Right lobe of liver (tissue), 6 donors: ENCODE measurements around the gene OSBPL2. TPM values are rescaled to one million over a fixed set of nuclear protein-coding genes. Genes with fewer than 3 reads are reported as not detected.

Experiments used
- ATAC-seq, 4 donors: fragments of 200-7000 bp; cut with Tn5 transposase; one replicate each; pipeline ENCODE4 v1.9.1; 2020; ENCODE audit warnings: mild to moderate bottlenecking in 4 of 4, moderate library complexity in 4 of 4
- DNase-seq, 3 donors: peaks; one replicate each; pipeline ENCODE4 v3.0.0-alpha.2; 2020
- H3K27ac ChIP-seq, 3 donors: fragments of 200-600 bp; one replicate each; pipeline ENCODE4 v1.8.0; 2022
- H3K27me3 ChIP-seq, 2 donors: fragments of 200-600 bp; one replicate each; pipeline ENCODE4 v1.8.0; 2022
- H3K36me3 ChIP-seq, 4 donors: fragments of 200-600 bp; sonication (generic) in 1 of 4; one replicate each; pipeline versions ENCODE4 v1.5.1 to v1.8.0; 2017 to 2022; ENCODE audit warnings: control low read depth in 1 of 4
- H3K4me1 ChIP-seq, 4 donors: fragments of 200-600 bp; sonication (generic) in 1 of 4; one replicate each; pipeline versions ENCODE4 v1.5.1 to v1.8.0; 2017 to 2022; ENCODE audit warnings: control low read depth in 1 of 4
- H3K4me3 ChIP-seq, 3 donors: fragments of 200-600 bp; one replicate each; pipeline ENCODE4 v1.8.0; 2022
- H3K9me3 ChIP-seq, 4 donors: fragments of 200-600 bp; sonication (generic) in 1 of 4; one replicate each; pipeline versions ENCODE4 v1.5.1 to v1.8.0; 2017 to 2022; ENCODE audit warnings: control low read depth in 1 of 4
- CTCF ChIP-seq, 4 donors: fragments of 200-600 bp in 3 of 4; fragments of 450-650 bp in 1 of 4; IDR thresholded peaks; one replicate each; pipeline versions ENCODE4 v1.5.1 to v1.8.0; 2016 to 2022; ENCODE audit warnings: antibody characterized with exemption in 4 of 4, mild to moderate bottlenecking in 2 of 4
- POLR2A ChIP-seq: fragments of 450-650 bp; IDR thresholded peaks from one replicate; pipeline ENCODE4 v1.6.1; 2017; ENCODE audit warnings: antibody characterized with exemption, mild to moderate bottlenecking
- WGBS: methylation state at CpG from one replicate; pipeline ENCODE4 v1.1.6; 2018; ENCODE audit warnings: low coverage, low lambda C conversion rate; ENCODE audit not compliant: insufficient coverage; ENCODE audit errors: missing lambda C conversion rate; 5-methylcytosine and 5-hydroxymethylcytosine counted together
- intact Hi-C, 2 donors: fragments of 100-400 bp; cut with DNase I; formaldehyde crosslinking; loops; one replicate each; pipeline versions ENCODE4 v1.11.2 to v1.14.1; 2022
- total RNA-seq, 6 experiments: library from RNA; depleted of rRNA in 2 of 6; stranded (reverse); fragments of >200 nt in 2 of 6; fragmentation: NEBNext Ultra II Directional in 3 of 6; extraction: Animal tissue kit (Norgen Biotek cat#: 25700) in 3 of 6; gene quantifications; one replicate each; pipeline versions ENCODE4 v1.1.0 to v1.2.4, GENCODE V29; 2016 to 2023
- donor health status: DM: no; HTN: yes; CAD: no.
- donor health status: DM: no; HTN: no; CAD: no.
- donor health status: DM: no; HTN: no; CAD: no.
- donor health status: DM: no; HTN: yes; CAD: no.
- donor health status: DM: no; HTN: yes; CAD: no.

Gene OSBPL2
- total RNA-seq, 6 experiments from 2014 or later = 15.6 to 27.8 (median 21.2) TPM

- 84% methylated on average over 6 of the region's 7 CpGs for WGBS
- Histone ChIP-seq H3K36me3 (no peaks in the 10 kb centered on the region), H3K27ac (no peak overlapping the region), H3K9me3 (no peaks in the 10 kb centered on the region), H3K4me1 (no peaks in the 10 kb centered on the region), H3K4me3 (no peak overlapping the region), H3K27me3 (no peaks in the 10 kb centered on the region)
- no peak for ATAC-seq
- intact Hi-C loops = no loop called here
- TF ChIP-seq POLR2A (no peak), CTCF (IDR thresholded peaks at IDR 0.05) (no peak)
- DNase-seq = no peak
Measured at GRCh38 chr20:62228982-62229545, 9.3 kb upstream of the OSBPL2 start.

- 72% methylated on average over 4 of the region's 4 CpGs for WGBS
- Histone ChIP-seq H3K4me1 (no peaks in the 10 kb centered on the region), H3K9me3 (no peaks in the 10 kb centered on the region), H3K4me3 (no peak overlapping the region), H3K27ac (no peak overlapping the region), H3K36me3 (no peaks in the 10 kb centered on the region), H3K27me3 (no peaks in the 10 kb centered on the region)
- TF ChIP-seq POLR2A = no peak
- no peak for TF ChIP-seq CTCF (IDR thresholded peaks at IDR 0.05)
- intact Hi-C loops = no loop called here
- ATAC-seq (no peak), DNase-seq (no peak)
Measured at GRCh38 chr20:62229667-62230066, 8.7 kb upstream of the OSBPL2 start.

GRCh38 chr20:62230276-62230675 is 8.0 kb upstream of the OSBPL2 start:
- WGBS = 81% methylated on average over 2 of the region's 2 CpGs
- no peak for DNase-seq

GRCh38 chr20:62230696-62231095 is 7.6 kb upstream of the OSBPL2 start:
- ATAC-seq (no peak), DNase-seq (no peak)
- H3K4me1 ChIP-seq = no peaks in the 10 kb centered on the region
- no peak overlapping the region for H3K27ac ChIP-seq
- no peaks in the 10 kb centered on the region for H3K36me3 ChIP-seq
- TF ChIP-seq POLR2A = no peak
- WGBS = 87% methylated on average over 3 of the region's 10 CpGs
- H3K9me3 ChIP-seq = no peaks in the 10 kb centered on the region
- H3K4me3 ChIP-seq = no peak overlapping the region
- no peaks in the 10 kb centered on the region for H3K27me3 ChIP-seq
- intact Hi-C loops = no loop called here

More at GRCh38 chr20:62230276-62230675, 8.0 kb upstream of the OSBPL2 start:
- Histone ChIP-seq H3K4me1 (no peaks in the 10 kb centered on the region), H3K4me3 (no peak overlapping the region), H3K27ac (no peak overlapping the region), H3K27me3 (no peaks in the 10 kb centered on the region), H3K9me3 (no peaks in the 10 kb centered on the region), H3K36me3 (no peaks in the 10 kb centered on the region)
- intact Hi-C loops = no loop called here
- no peak for ATAC-seq
- TF ChIP-seq CTCF (IDR thresholded peaks at IDR 0.05) = no peak
- no peak for TF ChIP-seq POLR2A

GRCh38 chr20:62231292-62231691 is 7.0 kb upstream of the OSBPL2 start:
- TF ChIP-seq POLR2A (no peak), CTCF (IDR thresholded peaks at IDR 0.05) (no peak)
- Histone ChIP-seq H3K4me1 (no peaks in the 10 kb centered on the region), H3K27ac (no peak overlapping the region), H3K4me3 (no peak overlapping the region), H3K27me3 (no peaks in the 10 kb centered on the region), H3K36me3 (no peaks in the 10 kb centered on the region), H3K9me3 (no peaks in the 10 kb centered on the region)
- intact Hi-C loops = no loop called here
- no CpG with 5 or more reads among the region's 6 CpGs for WGBS
- DNase-seq = no peak
- no peak for ATAC-seq
